IMR-90 (cell line): ENCODE results near the gene TMEM139. TPM values are rescaled to one million over a fixed set of nuclear protein-coding genes. Genes with fewer than 3 reads are reported as not detected.

ENCODE experiments used
- ATAC-seq: fragments of 200-7000 bp; cut with Tn5 transposase; 2 replicates; pipeline ENCODE4 v1.9.1; 2020; ENCODE audit warnings: low read depth, mild to moderate bottlenecking, moderate library complexity
- BruUV-seq: library from RNA; stranded (reverse); fragments of 400-500 nt; replicated peaks from 2 replicates; lab custom pipeline; 2021; lab: Mats Ljungman, UMichigan
- CTCF ChIA-PET: fragments of 300-600 bp; formaldehyde crosslinking; extraction: SDS; loops from one replicate; lab custom pipeline; 2021; ENCODE audit warnings: antibody characterized with exemption; lab: Yijun Ruan, JAX
- POLR2A ChIA-PET: fragments of 300-600 bp; sonication (Branson Sonifier 250); formaldehyde crosslinking; loops from one replicate; lab custom pipeline; 2022; ENCODE audit warnings: antibody characterized with exemption; ENCODE audit not compliant: unreplicated experiment; lab: Charles Lee
- DNase-seq: peaks from one replicate; pipeline ENCODE4 v3.0.0; 2013
- H2AFZ ChIP-seq: replicated peaks from 2 replicates; pipeline ENCODE3; 2013; ENCODE audit warnings: low read length, mild to moderate bottlenecking; ENCODE audit not compliant: poor library complexity
- H2AK5ac ChIP-seq: 2 replicates; pipeline ENCODE4 v1.6.1; 2013; ENCODE audit warnings: low read depth, low read length, inconsistent platforms
- H2AK9ac ChIP-seq: replicated peaks from 2 replicates; pipeline ENCODE3; 2013; ENCODE audit warnings: mild to moderate bottlenecking, low read depth, low read length, moderate library complexity; ENCODE audit not compliant: poor library complexity
- H2BK120ac ChIP-seq: 2 replicates; pipeline ENCODE4 v1.6.1; 2013; ENCODE audit warnings: low read depth, low read length, inconsistent platforms
- H2BK15ac ChIP-seq: 3 replicates; pipeline ENCODE4 v1.6.1; 2013; ENCODE audit warnings: low read depth, low read length, inconsistent platforms
- H2BK20ac ChIP-seq: 2 replicates; pipeline ENCODE4 v1.6.1; 2013; ENCODE audit warnings: low read depth, mild to moderate bottlenecking, inconsistent platforms, low read length, moderate library complexity
- H2BK5ac ChIP-seq: 2 replicates; pipeline ENCODE4 v1.6.1; 2013; ENCODE audit warnings: mild to moderate bottlenecking, low read depth, low read length, inconsistent platforms; ENCODE audit not compliant: poor library complexity, severe bottlenecking
- H3K14ac ChIP-seq: replicated peaks from 2 replicates; pipeline ENCODE4 v1.6.1; 2013; ENCODE audit warnings: low read depth, low read length, inconsistent platforms
- H3K18ac ChIP-seq: 2 replicates; pipeline ENCODE4 v1.6.1; 2013; ENCODE audit warnings: low read depth, low read length, control low read depth
- H3K23ac ChIP-seq: 2 replicates; pipeline ENCODE4 v1.6.1; 2013; ENCODE audit warnings: low read depth, low read length, inconsistent platforms
- H3K27ac ChIP-seq: 2 replicates; pipeline ENCODE4 v1.5.1; 2013; ENCODE audit warnings: mild to moderate bottlenecking, control low read depth, low read length; ENCODE audit not compliant: insufficient read depth
- H3K27me3 ChIP-seq: 2 replicates; pipeline ENCODE4 v1.6.1; 2013; ENCODE audit warnings: low read length; ENCODE audit not compliant: control insufficient read depth, insufficient read depth
- H3K36me3 ChIP-seq: 2 replicates; pipeline ENCODE4 v1.6.1; 2013; ENCODE audit warnings: low read length, mixed read lengths; ENCODE audit not compliant: control insufficient read depth, insufficient read depth
- H3K4ac ChIP-seq: 2 replicates; pipeline ENCODE4 v1.6.1; 2013; ENCODE audit warnings: low read depth, low read length, inconsistent platforms
- H3K4me1 ChIP-seq: 2 replicates; pipeline ENCODE4 v1.6.1; 2013; ENCODE audit warnings: low read length, mixed read lengths; ENCODE audit not compliant: control insufficient read depth, insufficient read depth
- H3K4me2 ChIP-seq: 2 replicates; pipeline ENCODE4 v1.6.1; 2013; ENCODE audit warnings: low read depth, mild to moderate bottlenecking, control low read depth, low read length, moderate library complexity
- H3K4me3 ChIP-seq: 2 replicates; pipeline ENCODE4 v1.5.1; 2013; ENCODE audit warnings: low read depth, mild to moderate bottlenecking, control low read depth, low read length, moderate library complexity; ENCODE audit not compliant: insufficient read depth
- H3K56ac ChIP-seq: 2 replicates; pipeline ENCODE4 v1.6.1; 2013; ENCODE audit warnings: low read length, inconsistent platforms; ENCODE audit not compliant: insufficient read depth; ENCODE audit errors: extremely low read depth
- H3K79me1 ChIP-seq, 2 experiments: 2 replicates each; pipeline ENCODE4 v1.6.1; 2013; ENCODE audit warnings: low read length in 2 of 2, inconsistent platforms in 1 of 2, low read depth in 1 of 2
- H3K9ac ChIP-seq: 2 replicates; pipeline ENCODE4 v1.6.1; 2013; ENCODE audit warnings: low read depth, low read length, control low read depth
- H3K9me1 ChIP-seq: 2 replicates; pipeline ENCODE4 v1.6.1; 2013; ENCODE audit warnings: low read length, inconsistent platforms; ENCODE audit not compliant: insufficient read depth
- H3K9me3 ChIP-seq: 2 replicates; pipeline ENCODE4 v1.6.1; 2013; ENCODE audit warnings: low read length; ENCODE audit not compliant: control insufficient read depth, insufficient read depth
- H4K20me1 ChIP-seq: 2 replicates; pipeline ENCODE4 v1.6.1; 2013; ENCODE audit warnings: low read length, inconsistent platforms; ENCODE audit not compliant: insufficient read depth
- H4K5ac ChIP-seq: 2 replicates; pipeline ENCODE4 v1.6.1; 2013; ENCODE audit warnings: mild to moderate bottlenecking, low read depth, low read length, control low read depth
- H4K8ac ChIP-seq, 2 experiments: 2 replicates each; pipeline ENCODE4 v1.6.1; 2013; ENCODE audit warnings: low read depth in 2 of 2, low read length in 2 of 2, control low read depth in 1 of 2, inconsistent platforms in 1 of 2
- H4K91ac ChIP-seq: 2 replicates; pipeline ENCODE4 v1.6.1; 2013; ENCODE audit warnings: low read depth, low read length, inconsistent platforms; ENCODE audit not compliant: insufficient read depth
- BHLHE40 ChIP-seq: fragments of 150-350 bp; IDR thresholded peaks from 2 replicates; pipeline ENCODE4 v1.6.1; 2016; ENCODE audit warnings: mild to moderate bottlenecking, low read depth, low read length
- CHD1 ChIP-seq: IDR thresholded peaks from 2 replicates; pipeline ENCODE4 v1.6.1; 2012; ENCODE audit warnings: low read depth, low read length, improper control_type of control experiment
- MAFK ChIP-seq: IDR thresholded peaks from 2 replicates; pipeline ENCODE4 v1.6.1; 2012; ENCODE audit warnings: low read depth, low read length, improper control_type of control experiment
- MXI1 ChIP-seq: IDR thresholded peaks from 2 replicates; pipeline ENCODE4 v1.6.1; 2012; ENCODE audit warnings: low read depth, mild to moderate bottlenecking, low read length, moderate library complexity, borderline replicate concordance
- RCOR1 ChIP-seq: IDR thresholded peaks from 2 replicates; pipeline ENCODE4 v1.6.1; 2012; ENCODE audit warnings: mild to moderate bottlenecking, low read length, improper control_type of control experiment; ENCODE audit not compliant: insufficient replicate concordance
- WGBS, 2 experiments: methylation state at CpG; one replicate each; pipeline versions ENCODE4 v1.1.5 to v1.1.7; 2013; ENCODE audit warnings: missing lambda C conversion rate in 2 of 2; ENCODE audit not compliant: insufficient read length in 1 of 2; ENCODE audit errors: extremely low coverage in 2 of 2; 5-methylcytosine and 5-hydroxymethylcytosine counted together
- dilution Hi-C: fragments of 300-500 bp; cut with HindIII; formaldehyde crosslinking; loops from one replicate; pipeline ENCODE4 v1.14.3; 2018; ENCODE audit warnings: low sequenced_read_pairs; ENCODE audit not compliant: unreplicated experiment
- in situ Hi-C: fragments of 300-500 bp; cut with MboI; formaldehyde crosslinking; loops from 3 replicates; pipeline ENCODE4 v1.14.3; 2019; ENCODE audit warnings: low sequenced_read_pairs, inconsistent platforms, mixed read lengths
- intact Hi-C: fragments of 100-400 bp; cut with micrococcal nuclease; formaldehyde crosslinking; loops from 2 replicates; pipeline ENCODE4 v1.10.0; 2022
- polyA plus RNA-seq, 3 experiments: library from polyadenylated mRNA; depleted of rRNA; stranded (reverse); fragments of >200 nt; gene quantifications; 2 replicates each; pipeline ENCODE4 v1.2.3, GENCODE V29; 2012; ENCODE audit warnings: low replicate concordance in 1 of 3
- total RNA-seq: library from RNA; depleted of rRNA; stranded (reverse); fragments of >200 nt; gene quantifications from 2 replicates; pipeline ENCODE4 v1.2.3, GENCODE V29; 2012

Gene TMEM139
- total and polyA plus RNA-seq, 2 of the 4 experiments (the other 2 are of a cell fraction), result 0.07 TPM; not detected in 1

- no peak overlapping the region for H4K5ac ChIP-seq
- intact Hi-C loops (no loop called here), in situ Hi-C loops (no loop called here), dilution Hi-C loops (no loop called here)
- H3K56ac ChIP-seq, result no peak overlapping the region
- H2BK120ac ChIP-seq, result no peak overlapping the region
- ChIA-PET CTCF (no interaction called here), POLR2A (no interaction called here)
- no peak overlapping the region for H3K14ac ChIP-seq
- H4K91ac ChIP-seq, result no peak overlapping the region
- H2AK9ac ChIP-seq, result no peak overlapping the region
- no peak overlapping the region for H2AFZ ChIP-seq
- no peaks in the 10 kb centered on the region for H3K9me1 ChIP-seq
- H3K27ac ChIP-seq, result no peak overlapping the region
- H3K9me3 ChIP-seq, result no peaks in the 10 kb centered on the region
- peaks cover 13% of the 10 kb centered on the region for H3K27me3 ChIP-seq
- no peak overlapping the region for H3K9ac ChIP-seq
- no peak overlapping the region for H3K23ac ChIP-seq
- H3K79me1 ChIP-seq, result no peaks in the 10 kb centered on the region
- no peak overlapping the region for H3K18ac ChIP-seq
- no peaks in the 10 kb centered on the region for H3K36me3 ChIP-seq
- no peaks in the 10 kb centered on the region for H4K20me1 ChIP-seq
- DNase-seq (peak; percentile 39), ATAC-seq (no peak)
- H2AK5ac ChIP-seq, result no peak overlapping the region
- TF ChIP-seq CHD1, result no peak
- no peak for TF ChIP-seq MAFK
- TF ChIP-seq BHLHE40, result no peak
- no peak for TF ChIP-seq RCOR1
- TF ChIP-seq MXI1, result no peak
- no TSS peak for BruUV-seq
- H2BK5ac ChIP-seq, result no peak overlapping the region
- H4K8ac ChIP-seq, result no peak overlapping the region
- H3K4ac ChIP-seq, result no peak overlapping the region
- H3K4me3 ChIP-seq, result no peak overlapping the region
- no peak overlapping the region for H3K4me2 ChIP-seq
- no CpG with 5 or more reads among the region's 3 CpGs for WGBS, 2 experiments
- H2BK15ac ChIP-seq, result no peak overlapping the region
- 0 out of 2 replicates have a peak, but pooled peaks cover 2% of the 10 kb centered on the region for H3K4me1 ChIP-seq
- no peak overlapping the region for H2BK20ac ChIP-seq
Measured at GRCh38 chr7:143245123-143245522, 39.6 kb upstream of the TMEM139 start.
